Neuron (in vitro differentiated cells): ENCODE measurements around the gene FIBIN.
A peak's percentile ranks its signal among the peaks of the same experiment; 100 is the strongest.
"Not testable (repeated sequence)": the region's sequence is repeated elsewhere in the genome, so short reads cannot be mapped to it uniquely, and the experiment has no call there.

ENCODE experiments used
- H2AFZ ChIP-seq: one replicate; pipeline ENCODE4 v1.6.1; 2013; ENCODE audit warnings: low read depth, mild to moderate bottlenecking, inconsistent platforms, low read length, moderate library complexity
- H3K27me3 ChIP-seq: one replicate; pipeline ENCODE4 v1.6.1; 2013; ENCODE audit warnings: low read length; ENCODE audit not compliant: insufficient read depth
- H3K36me3 ChIP-seq: one replicate; pipeline ENCODE4 v1.6.1; 2013; ENCODE audit warnings: low read length; ENCODE audit not compliant: insufficient read depth
- H3K4me1 ChIP-seq: one replicate; pipeline ENCODE4 v1.6.1; 2013; ENCODE audit warnings: low read length; ENCODE audit not compliant: insufficient read depth
- H3K4me3 ChIP-seq: 2 replicates; pipeline ENCODE4 v1.5.1; 2013; ENCODE audit warnings: mild to moderate bottlenecking, low read length, moderate library complexity
- H3K9me3 ChIP-seq: one replicate; pipeline ENCODE4 v1.6.1; 2013; ENCODE audit warnings: low read length

Gene FIBIN

GRCh38 chr11:26992031-26992541 is 1.8 kb upstream of the FIBIN start:
- no peaks in the 10 kb centered on the region for H3K36me3 ChIP-seq
- H2AFZ ChIP-seq = no peak overlapping the region
- no peak overlapping the region for H3K4me3 ChIP-seq
- H3K9me3 ChIP-seq = no peaks in the 10 kb centered on the region
- no peaks in the 10 kb centered on the region for H3K27me3 ChIP-seq
- no peaks in the 10 kb centered on the region for H3K4me1 ChIP-seq

GRCh38 chr11:26994631-26995095 is 751 bp downstream of the FIBIN start:
- Histone ChIP-seq H3K36me3 (no peaks in the 10 kb centered on the region), H2AFZ (no peak overlapping the region), H3K27me3 (no peaks in the 10 kb centered on the region), H3K4me1 (no peaks in the 10 kb centered on the region), H3K9me3 (no peaks in the 10 kb centered on the region), H3K4me3 (no peak overlapping the region)

GRCh38 chr11:26995701-26996460 is 2.0 kb downstream of the FIBIN start:
- Histone ChIP-seq H3K9me3 (no peaks in the 10 kb centered on the region), H3K4me1 (no peaks in the 10 kb centered on the region), H3K27me3 (no peaks in the 10 kb centered on the region), H3K4me3 (no peak overlapping the region), H2AFZ (no peak overlapping the region), H3K36me3 (no peaks in the 10 kb centered on the region)

GRCh38 chr11:26997378-26997777 is 3.5 kb downstream of the FIBIN start:
- no peak overlapping the region for H2AFZ ChIP-seq
- no peaks in the 10 kb centered on the region for H3K4me1 ChIP-seq
- no peaks in the 10 kb centered on the region for H3K9me3 ChIP-seq
- no peak overlapping the region for H3K4me3 ChIP-seq
- H3K27me3 ChIP-seq = no peaks in the 10 kb centered on the region
- no peaks in the 10 kb centered on the region for H3K36me3 ChIP-seq

- not testable (repeated sequence) for H3K36me3 ChIP-seq, H3K9me3 ChIP-seq, H3K27me3 ChIP-seq, H2AFZ ChIP-seq, H3K4me3 ChIP-seq, H3K4me1 ChIP-seq
These were observed 7.3 kb downstream of the FIBIN start for GRCh38 chr11:27001136-27001730.

GRCh38 chr11:27002431-27002830 is 8.5 kb downstream of the FIBIN start:
- Histone ChIP-seq H2AFZ (no peak overlapping the region), H3K27me3 (no peaks in the 10 kb centered on the region)

GRCh38 chr11:27002838-27003237 is 8.9 kb downstream of the FIBIN start:
- H2AFZ ChIP-seq = no peak overlapping the region
- H3K36me3 ChIP-seq = no peaks in the 10 kb centered on the region
- H3K4me3 ChIP-seq = no peak overlapping the region
- H3K9me3 ChIP-seq = no peaks in the 10 kb centered on the region
- H3K27me3 ChIP-seq = no peaks in the 10 kb centered on the region
- no peaks in the 10 kb centered on the region for H3K4me1 ChIP-seq

More at GRCh38 chr11:27002431-27002830, 8.5 kb downstream of the FIBIN start:
- Histone ChIP-seq H3K36me3 (no peaks in the 10 kb centered on the region), H3K4me3 (no peak overlapping the region), H3K4me1 (no peaks in the 10 kb centered on the region), H3K9me3 (no peaks in the 10 kb centered on the region)

GRCh38 chr11:27004103-27004502 is 10.2 kb downstream of the FIBIN start:
- Histone ChIP-seq H3K4me1 (no peaks in the 10 kb centered on the region), H2AFZ (no peak overlapping the region), H3K36me3 (no peaks in the 10 kb centered on the region), H3K9me3 (no peaks in the 10 kb centered on the region), H3K4me3 (no peak overlapping the region), H3K27me3 (no peaks in the 10 kb centered on the region)

GRCh38 chr11:27008811-27009535 is 15.1 kb downstream of the FIBIN start:
- H3K27me3 ChIP-seq = no peaks in the 10 kb centered on the region
- no peaks in the 10 kb centered on the region for H3K9me3 ChIP-seq
- H3K36me3 ChIP-seq = no peaks in the 10 kb centered on the region
- no peak overlapping the region for H3K4me3 ChIP-seq
- no peak overlapping the region for H2AFZ ChIP-seq
- peaks cover 26% of the 10 kb centered on the region for H3K4me1 ChIP-seq

GRCh38 chr11:27011560-27012233 is 17.8 kb downstream of the FIBIN start:
- H3K27me3 ChIP-seq = no peaks in the 10 kb centered on the region
- H3K4me3 ChIP-seq = peak overlapping the region; percentile 1
- H3K36me3 ChIP-seq = no peaks in the 10 kb centered on the region
- peak overlapping the region; percentile 31 for H2AFZ ChIP-seq
- no peaks in the 10 kb centered on the region for H3K9me3 ChIP-seq
- peaks cover 29% of the 10 kb centered on the region for H3K4me1 ChIP-seq

- no peaks in the 10 kb centered on the region for H3K36me3 ChIP-seq
These were observed 18.5 kb downstream of the FIBIN start for GRCh38 chr11:27012234-27012921.

GRCh38 chr11:27013781-27014361 is 20.0 kb downstream of the FIBIN start:
- Histone ChIP-seq H3K9me3 (peaks cover 2% of the 10 kb centered on the region), H3K27me3 (no peaks in the 10 kb centered on the region), H2AFZ (peak overlapping the region; percentile 5), H3K36me3 (no peaks in the 10 kb centered on the region), H3K4me1 (peaks cover 29% of the 10 kb centered on the region), H3K4me3 (no peak overlapping the region)

More at GRCh38 chr11:27012234-27012921, 18.5 kb downstream of the FIBIN start:
- peaks cover 2% of the 10 kb centered on the region for H3K9me3 ChIP-seq
- peaks cover 29% of the 10 kb centered on the region for H3K4me1 ChIP-seq
- H3K4me3 ChIP-seq = no peak overlapping the region
- H2AFZ ChIP-seq = peak overlapping the region; percentile 31
- no peaks in the 10 kb centered on the region for H3K27me3 ChIP-seq
